Loucy (cell line): ENCODE data around the gene CALU.

Source experiments
- EZH2phosphoT487 ChIP-seq: fragments of 200-600 bp; IDR thresholded peaks from 2 replicates; pipeline ENCODE4 v1.6.1; 2018; ENCODE audit warnings: antibody characterized with exemption, mild to moderate bottlenecking, moderate library complexity, borderline replicate concordance
- TF ChIP-seq, protein P1 (sequence below): fragments of 200-600 bp; sonication (generic); conservative IDR thresholded peaks from 2 replicates; pipeline ENCODE4 v1.5.1; 2014; ENCODE audit warnings: mild to moderate bottlenecking, antibody characterized with exemption, low read length

DNA sequence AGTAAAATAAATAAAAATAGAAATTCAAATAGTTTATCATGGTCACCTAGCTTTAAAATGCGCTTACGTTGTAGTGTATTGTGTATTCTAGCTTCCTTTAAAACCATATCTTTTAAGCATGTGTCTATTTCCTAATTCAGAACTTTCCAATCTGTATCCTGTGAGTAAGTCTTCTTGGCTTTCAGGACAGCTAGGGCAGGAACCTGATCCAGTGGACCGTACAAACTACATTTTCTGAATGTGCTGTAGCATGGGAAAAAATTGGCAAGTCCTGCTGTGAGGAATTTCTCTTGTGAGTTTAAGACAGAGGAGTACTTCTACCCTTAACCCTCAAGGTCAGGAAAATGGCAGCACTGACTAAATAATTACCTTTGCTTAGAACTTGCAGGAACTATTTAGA lies 24.4 kb downstream of the CALU start:
- TF ChIP-seq, protein P1, sequence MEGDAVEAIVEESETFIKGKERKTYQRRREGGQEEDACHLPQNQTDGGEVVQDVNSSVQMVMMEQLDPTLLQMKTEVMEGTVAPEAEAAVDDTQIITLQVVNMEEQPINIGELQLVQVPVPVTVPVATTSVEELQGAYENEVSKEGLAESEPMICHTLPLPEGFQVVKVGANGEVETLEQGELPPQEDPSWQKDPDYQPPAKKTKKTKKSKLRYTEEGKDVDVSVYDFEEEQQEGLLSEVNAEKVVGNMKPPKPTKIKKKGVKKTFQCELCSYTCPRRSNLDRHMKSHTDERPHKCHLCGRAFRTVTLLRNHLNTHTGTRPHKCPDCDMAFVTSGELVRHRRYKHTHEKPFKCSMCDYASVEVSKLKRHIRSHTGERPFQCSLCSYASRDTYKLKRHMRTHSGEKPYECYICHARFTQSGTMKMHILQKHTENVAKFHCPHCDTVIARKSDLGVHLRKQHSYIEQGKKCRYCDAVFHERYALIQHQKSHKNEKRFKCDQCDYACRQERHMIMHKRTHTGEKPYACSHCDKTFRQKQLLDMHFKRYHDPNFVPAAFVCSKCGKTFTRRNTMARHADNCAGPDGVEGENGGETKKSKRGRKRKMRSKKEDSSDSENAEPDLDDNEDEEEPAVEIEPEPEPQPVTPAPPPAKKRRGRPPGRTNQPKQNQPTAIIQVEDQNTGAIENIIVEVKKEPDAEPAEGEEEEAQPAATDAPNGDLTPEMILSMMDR = no peak
- no peak for TF ChIP-seq EZH2phosphoT487
